Measurements from ENCODE around the gene PFKFB3.

Gene PFKFB3

DNA sequence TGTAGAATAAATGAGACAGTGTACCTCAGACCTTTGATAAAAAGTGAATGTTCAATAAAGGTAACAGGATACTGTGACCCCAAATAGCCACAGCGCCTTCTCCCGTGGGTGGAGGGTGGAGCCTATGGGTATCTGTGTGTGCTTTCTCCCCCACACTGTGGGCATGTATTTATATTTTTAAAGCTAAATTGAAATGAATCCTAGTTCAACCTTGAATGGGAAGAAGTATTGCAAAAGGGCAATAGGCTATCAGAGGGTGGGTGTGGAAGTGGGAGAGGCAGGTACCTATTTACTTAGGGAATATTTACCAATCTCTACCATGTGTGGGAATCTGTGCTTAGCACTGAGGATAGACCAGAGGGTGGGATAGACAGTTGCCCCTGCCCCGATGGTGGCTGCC, 68.9 kb downstream of the PFKFB3 start:
- TF ChIP-seq EZH2 (IDR thresholded peaks at IDR 0.05; ENCODE audit: borderline replicate concordance, low read length): no peak
- no peak for TF ChIP-seq CTCF (IDR thresholded peaks at IDR 0.05; ENCODE audit: low read length)
- no peaks in the 10 kb centered on the region for H3K27me3 ChIP-seq (ENCODE audit: insufficient read depth, low read length)
- H3F3A ChIP-seq (ENCODE audit: insufficient read depth, low read length): no peaks in the 10 kb centered on the region
- H3K9me3 ChIP-seq (ENCODE audit: low read length): no peaks in the 10 kb centered on the region
- H3K36me3 ChIP-seq (ENCODE audit: insufficient read depth, low read length): no peaks in the 10 kb centered on the region
- H4K20me1 ChIP-seq (ENCODE audit: insufficient read depth, low read length): no peaks in the 10 kb centered on the region
- no peak overlapping the region for H3K4me3 ChIP-seq (ENCODE audit: low read depth, low read length, poor library complexity, severe bottlenecking)
- H3K4me2 ChIP-seq (ENCODE audit: low read length): no peak overlapping the region
- H3K9me2 ChIP-seq (ENCODE audit: low read depth, low read length): no peaks in the 10 kb centered on the region
- H2AFZ ChIP-seq (ENCODE audit: low read length): no peak overlapping the region
- peaks cover 27% of the 10 kb centered on the region for H3K4me1 ChIP-seq (ENCODE audit: insufficient read depth, low read length, severe bottlenecking)
- no peak overlapping the region for H3K9ac ChIP-seq (ENCODE audit: low read length)
- no peaks in the 10 kb centered on the region for H3K79me2 ChIP-seq (ENCODE audit: insufficient read depth, low read length)
- H3K27ac ChIP-seq (ENCODE audit: low read depth, low read length, poor library complexity, severe bottlenecking): no peak overlapping the region

- Histone ChIP-seq H3K9ac (ENCODE audit: low read length) (no peak overlapping the region), H3K79me2 (ENCODE audit: insufficient read depth, low read length) (no peaks in the 10 kb centered on the region), H4K20me1 (ENCODE audit: insufficient read depth, low read length) (no peaks in the 10 kb centered on the region), H3F3A (ENCODE audit: insufficient read depth, low read length) (no peaks in the 10 kb centered on the region), H3K4me1 (ENCODE audit: insufficient read depth, low read length, severe bottlenecking) (peaks cover 27% of the 10 kb centered on the region), H2AFZ (ENCODE audit: low read length) (no peak overlapping the region), H3K9me3 (ENCODE audit: low read length) (no peaks in the 10 kb centered on the region), H3K9me2 (ENCODE audit: low read depth, low read length) (no peaks in the 10 kb centered on the region), H3K27ac (ENCODE audit: low read depth, low read length, poor library complexity, severe bottlenecking) (no peak overlapping the region), H3K36me3 (ENCODE audit: insufficient read depth, low read length) (no peaks in the 10 kb centered on the region), H3K4me2 (ENCODE audit: low read length) (no peak overlapping the region), H3K27me3 (ENCODE audit: insufficient read depth, low read length) (no peaks in the 10 kb centered on the region), H3K4me3 (ENCODE audit: low read depth, low read length, poor library complexity, severe bottlenecking) (no peak overlapping the region)
- TF ChIP-seq EZH2 (IDR thresholded peaks at IDR 0.05; ENCODE audit: borderline replicate concordance, low read length): no peak
- TF ChIP-seq CTCF (IDR thresholded peaks at IDR 0.05; ENCODE audit: low read length): no peak
Observed at GRCh38 chr10:6272126-6272525, 69.4 kb downstream of the PFKFB3 start.

DNA sequence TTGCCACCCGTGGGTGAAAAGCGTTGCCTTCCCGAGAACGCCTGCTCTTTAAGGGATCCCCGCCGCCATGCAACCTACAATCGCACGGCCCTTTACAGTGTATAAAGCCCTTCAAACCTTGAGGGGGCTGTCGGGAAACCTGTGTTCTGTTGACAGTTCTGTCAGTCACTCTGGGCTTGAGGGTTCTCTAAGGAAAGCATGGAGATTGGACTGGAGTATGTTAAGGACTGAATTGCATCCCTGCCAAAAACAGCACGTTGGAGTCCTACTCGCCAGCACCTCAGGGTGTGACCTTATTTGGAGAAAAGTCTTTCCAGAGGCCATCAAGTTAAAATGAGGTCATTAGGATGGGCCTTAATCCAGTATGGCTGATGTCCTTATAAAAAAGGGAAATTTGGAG, 70.6 kb downstream of the PFKFB3 start:
- Histone ChIP-seq H3K27me3 (ENCODE audit: insufficient read depth, low read length) (no peaks in the 10 kb centered on the region), H3K9me3 (ENCODE audit: low read length) (no peaks in the 10 kb centered on the region), H3K36me3 (ENCODE audit: insufficient read depth, low read length) (no peaks in the 10 kb centered on the region), H3K4me2 (ENCODE audit: low read length) (no peak overlapping the region), H3K9ac (ENCODE audit: low read length) (no peak overlapping the region), H3F3A (ENCODE audit: insufficient read depth, low read length) (no peaks in the 10 kb centered on the region), H3K79me2 (ENCODE audit: insufficient read depth, low read length) (no peaks in the 10 kb centered on the region), H3K27ac (ENCODE audit: low read depth, low read length, poor library complexity, severe bottlenecking) (no peak overlapping the region), H3K4me1 (ENCODE audit: insufficient read depth, low read length, severe bottlenecking) (peaks cover 27% of the 10 kb centered on the region), H3K9me2 (ENCODE audit: low read depth, low read length) (no peaks in the 10 kb centered on the region), H4K20me1 (ENCODE audit: insufficient read depth, low read length) (no peaks in the 10 kb centered on the region), H2AFZ (ENCODE audit: low read length) (no peak overlapping the region), H3K4me3 (ENCODE audit: low read depth, low read length, poor library complexity, severe bottlenecking) (no peak overlapping the region)
- no peak for TF ChIP-seq CTCF (IDR thresholded peaks at IDR 0.05; ENCODE audit: low read length)
- no peak for TF ChIP-seq EZH2 (IDR thresholded peaks at IDR 0.05; ENCODE audit: borderline replicate concordance, low read length)
